ENCODE measurements around the gene OVCA2.

- no peak for TF ChIP-seq CTCF (IDR thresholded peaks at IDR 0.05)
- TF ChIP-seq POLR2A (IDR thresholded peaks at IDR 0.05): no peak
Measured at GRCh38 chr17:2071024-2071385, 29.2 kb downstream of the OVCA2 start.

Data from testis (tissue), 2 donors.